DND-41 (cell line): ENCODE results near the gene PMEL.

Source experiments
- ATAC-seq: fragments of 200-7000 bp; cut with Tn5 transposase; 3 replicates; pipeline ENCODE4 v1.9.1; 2021; ENCODE audit warnings: low read depth; ENCODE audit not compliant: insufficient read depth
- DNase-seq: peaks from one replicate; pipeline ENCODE4 v3.0.0-alpha.2; 2020
- H2AFZ ChIP-seq: 2 replicates; pipeline ENCODE4 v1.6.0; 2012; ENCODE audit warnings: low read depth, low read length
- H3K27ac ChIP-seq: 2 replicates; pipeline ENCODE4 v1.5.1; 2012; ENCODE audit warnings: low read length, inconsistent platforms
- H3K27me3 ChIP-seq: fragments of 200-600 bp; sonication (generic); 2 replicates; pipeline ENCODE4 v1.6.0; 2012; ENCODE audit warnings: low read length, mild to moderate bottlenecking, inconsistent platforms; ENCODE audit not compliant: insufficient read depth, poor library complexity
- H3K36me3 ChIP-seq: 2 replicates; pipeline ENCODE4 v1.5.1; 2012; ENCODE audit warnings: low read length, inconsistent platforms; ENCODE audit not compliant: insufficient read depth
- H3K4me1 ChIP-seq: 2 replicates; pipeline ENCODE4 v1.5.1; 2012; ENCODE audit warnings: mild to moderate bottlenecking, low read length; ENCODE audit not compliant: insufficient read depth
- H3K4me2 ChIP-seq: 2 replicates; pipeline ENCODE4 v1.6.0; 2012; ENCODE audit warnings: mild to moderate bottlenecking, moderate library complexity, low read length, inconsistent platforms; ENCODE audit not compliant: insufficient read depth
- H3K4me3 ChIP-seq, 2 experiments: fragments of 200-600 bp in 1 of 2; shearing (Covaris generic) in 1 of 2; 2 replicates each; pipeline ENCODE4 v1.5.1; 2012 to 2016; ENCODE audit warnings: inconsistent platforms in 2 of 2, low read length in 2 of 2, mild to moderate bottlenecking in 2 of 2, low read depth in 1 of 2, moderate library complexity in 1 of 2
- H3K79me2 ChIP-seq: 2 replicates; pipeline ENCODE4 v1.6.0; 2012; ENCODE audit warnings: low read length, inconsistent platforms; ENCODE audit not compliant: insufficient read depth
- H3K9ac ChIP-seq: 2 replicates; pipeline ENCODE4 v1.6.0; 2012; ENCODE audit warnings: low read depth, mild to moderate bottlenecking, inconsistent platforms, low read length, moderate library complexity
- H3K9me3 ChIP-seq: 2 replicates; pipeline ENCODE4 v1.5.1; 2012; ENCODE audit warnings: low read length, moderate library complexity, mild to moderate bottlenecking, inconsistent platforms; ENCODE audit not compliant: insufficient read depth, severe bottlenecking
- H4K20me1 ChIP-seq: 2 replicates; pipeline ENCODE4 v1.6.0; 2012; ENCODE audit warnings: low read length; ENCODE audit not compliant: insufficient read depth
- CTCF ChIP-seq: IDR thresholded peaks from 2 replicates; pipeline ENCODE4 v1.5.1; 2012; ENCODE audit warnings: borderline replicate concordance, low read length, moderate library complexity, mild to moderate bottlenecking; ENCODE audit not compliant: poor library complexity, severe bottlenecking; ENCODE audit errors: extremely low read depth
- EZH2 ChIP-seq: IDR thresholded peaks from 3 replicates; pipeline ENCODE4 v1.6.1; 2012; ENCODE audit warnings: borderline replicate concordance, low read depth, mild to moderate bottlenecking, moderate library complexity, low read length, inconsistent platforms; ENCODE audit not compliant: severe bottlenecking

Gene PMEL

GRCh38 chr12:56011509-56012090 lies 45.8 kb upstream of the PMEL start:
- Histone ChIP-seq H3K27me3 (no peaks in the 10 kb centered on the region), H3K79me2 (no peaks in the 10 kb centered on the region), H3K9me3 (no peaks in the 10 kb centered on the region), H3K4me1 (peaks cover 9% of the 10 kb centered on the region), H2AFZ (no peak overlapping the region), H3K27ac (no peak overlapping the region), H3K9ac (no peak overlapping the region), H4K20me1 (no peaks in the 10 kb centered on the region), H3K4me2 (no peak overlapping the region), H3K4me3 (no peak overlapping the region), H3K36me3 (no peaks in the 10 kb centered on the region)
- ATAC-seq (no peak), DNase-seq (no peak)
- TF ChIP-seq CTCF (no peak), EZH2 (no peak)

DNA sequence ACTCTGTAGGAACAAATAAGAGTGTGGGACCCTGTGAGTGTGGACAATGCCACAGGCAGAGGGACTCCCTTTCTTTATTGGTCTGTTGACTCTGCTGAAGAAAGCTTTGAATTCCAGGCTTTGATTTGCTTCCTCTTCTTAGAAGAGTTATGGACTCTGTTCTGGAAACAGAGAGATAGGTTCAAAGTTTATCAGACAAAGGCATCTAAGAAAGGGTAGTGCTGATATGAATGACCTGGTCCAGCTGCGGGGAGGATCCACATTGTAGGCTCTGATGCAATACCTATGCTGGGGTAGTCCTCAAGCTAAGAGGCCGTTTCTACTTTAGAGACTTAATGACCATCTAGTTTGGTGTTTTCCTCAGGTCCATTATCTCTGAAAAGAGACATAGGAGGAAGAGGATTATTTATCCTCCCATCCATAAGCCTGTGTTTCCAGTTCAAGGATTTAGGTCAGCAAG lies 44.3 kb upstream of the PMEL start:
- peaks cover 9% of the 10 kb centered on the region for H3K4me1 ChIP-seq
- no peak overlapping the region for H3K4me3 ChIP-seq
- ATAC-seq (no peak), DNase-seq (no peak)
- no peaks in the 10 kb centered on the region for H3K79me2 ChIP-seq
- H3K27me3 ChIP-seq, result no peaks in the 10 kb centered on the region
- H4K20me1 ChIP-seq, result no peaks in the 10 kb centered on the region
- no peak for TF ChIP-seq EZH2
- TF ChIP-seq CTCF, result no peak
- no peak overlapping the region for H3K4me2 ChIP-seq
- H3K9ac ChIP-seq, result no peak overlapping the region
- H3K27ac ChIP-seq, result no peak overlapping the region
- no peak overlapping the region for H2AFZ ChIP-seq
- no peaks in the 10 kb centered on the region for H3K36me3 ChIP-seq
- no peaks in the 10 kb centered on the region for H3K9me3 ChIP-seq

DNA sequence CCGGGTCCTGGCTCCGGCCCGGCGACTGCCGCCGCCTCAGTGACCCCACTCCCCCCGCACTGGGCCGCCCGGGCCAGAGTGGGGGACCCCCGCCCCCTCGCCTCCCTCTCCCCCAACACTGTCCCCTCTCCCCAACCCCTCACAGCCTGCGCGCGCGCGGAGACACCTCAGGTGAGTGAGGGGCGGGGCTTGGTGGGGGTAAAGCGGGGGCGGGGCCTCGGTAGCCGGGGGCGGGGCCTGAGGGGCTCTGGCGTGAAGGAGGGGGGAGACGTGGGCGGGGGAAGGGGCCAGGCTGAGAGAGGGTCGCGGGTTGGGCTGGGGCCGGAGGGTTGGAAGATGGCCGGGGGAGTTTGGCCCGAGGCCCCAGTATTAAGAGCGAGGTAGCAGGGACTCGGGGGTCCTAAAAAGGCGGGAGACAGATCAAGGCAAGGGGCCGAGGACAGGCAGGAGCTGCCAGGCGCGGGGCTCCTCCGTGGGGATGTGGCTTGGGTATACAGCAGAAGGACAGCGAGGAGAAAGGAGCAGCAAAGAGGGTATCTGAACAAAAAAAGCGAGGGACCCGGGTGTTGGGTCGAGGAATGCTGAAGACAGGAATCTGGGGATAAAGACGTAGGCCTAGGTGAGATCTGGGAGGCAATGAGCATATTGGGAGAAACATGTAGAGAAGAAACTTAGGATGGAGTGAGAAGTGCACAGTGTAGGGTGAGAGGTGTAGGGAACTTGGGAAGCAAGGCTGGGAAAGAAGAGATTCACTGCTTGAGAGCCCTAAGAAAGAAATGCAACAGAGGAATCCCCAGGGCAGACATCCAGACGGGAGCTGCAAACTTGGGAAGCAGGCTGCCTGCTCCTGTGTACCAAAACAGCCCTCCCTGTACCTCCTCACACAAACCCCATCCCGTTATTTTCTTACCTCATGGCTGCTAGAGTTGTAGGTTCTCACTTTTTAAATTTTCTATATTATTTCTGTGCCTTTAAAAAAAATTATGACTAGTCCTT lies 42.0 kb upstream of the PMEL start:
- H3K4me3 ChIP-seq, result peak overlapping the region; percentile 2 to 51; a peak in 3 of 4 replicates
- no peaks in the 10 kb centered on the region for H3K9me3 ChIP-seq
- H3K36me3 ChIP-seq, result no peaks in the 10 kb centered on the region
- no peaks in the 10 kb centered on the region for H3K27me3 ChIP-seq
- no peak for TF ChIP-seq CTCF
- no peak for TF ChIP-seq EZH2
- peaks cover 9% of the 10 kb centered on the region for H3K4me1 ChIP-seq
- H3K4me2 ChIP-seq, result peak overlapping the region; percentile 73
- H2AFZ ChIP-seq, result peak overlapping the region; percentile 70
- H4K20me1 ChIP-seq, result no peaks in the 10 kb centered on the region
- peak overlapping the region; percentile 48 for H3K9ac ChIP-seq
- ATAC-seq (peak; percentile 74), DNase-seq (peak; percentile 56)
- no peaks in the 10 kb centered on the region for H3K79me2 ChIP-seq
- 0 out of 2 replicates have a peak overlapping the region, but pooled peaks have one; percentile 7 for H3K27ac ChIP-seq
